Prostate gland (tissue), 2 donors: ENCODE measurements around the gene SREBF2.

Experiments
- POLR2AphosphoS5 ChIP-seq: sonication (generic); formaldehyde crosslinking; IDR thresholded peaks from one replicate; pipeline ENCODE4 v1.6.1; 2017; ENCODE audit warnings: antibody characterized with exemption
- TF ChIP-seq, protein P1 (sequence below), 4 experiments: fragments of 200-600 bp in 2 of 4; fragments of 450-650 bp in 2 of 4; sonication (generic) in 2 of 4; IDR thresholded peaks; 1 replicate in 3 of 4; 2 replicates in 1 of 4; pipeline ENCODE4 v1.5.1; 2016 to 2019; ENCODE audit warnings: antibody characterized with exemption in 4 of 4, mild to moderate bottlenecking in 2 of 4, moderate library complexity in 2 of 4

DNA sequence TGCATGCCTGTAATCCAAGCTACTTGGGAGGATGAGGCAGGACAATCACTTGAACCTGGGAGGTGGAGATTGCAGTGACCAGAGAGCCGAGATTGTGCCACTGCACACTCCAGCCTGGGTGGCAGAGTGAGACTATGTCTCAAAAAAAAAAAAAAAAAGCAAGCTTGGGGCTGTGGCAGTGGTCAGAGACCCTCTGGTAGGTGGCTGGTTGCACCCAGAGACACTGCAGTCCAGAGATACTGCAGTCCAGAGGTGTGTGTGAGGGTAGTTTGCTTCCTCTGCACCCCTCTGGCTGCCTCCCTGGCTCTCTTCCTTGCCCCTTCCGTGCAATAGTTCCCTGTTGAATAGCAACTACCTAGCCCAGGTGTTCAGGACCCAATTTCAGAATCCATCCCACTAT, 34.2 kb upstream of the SREBF2 start:
- no peak for TF ChIP-seq POLR2AphosphoS5
- TF ChIP-seq, protein P1, sequence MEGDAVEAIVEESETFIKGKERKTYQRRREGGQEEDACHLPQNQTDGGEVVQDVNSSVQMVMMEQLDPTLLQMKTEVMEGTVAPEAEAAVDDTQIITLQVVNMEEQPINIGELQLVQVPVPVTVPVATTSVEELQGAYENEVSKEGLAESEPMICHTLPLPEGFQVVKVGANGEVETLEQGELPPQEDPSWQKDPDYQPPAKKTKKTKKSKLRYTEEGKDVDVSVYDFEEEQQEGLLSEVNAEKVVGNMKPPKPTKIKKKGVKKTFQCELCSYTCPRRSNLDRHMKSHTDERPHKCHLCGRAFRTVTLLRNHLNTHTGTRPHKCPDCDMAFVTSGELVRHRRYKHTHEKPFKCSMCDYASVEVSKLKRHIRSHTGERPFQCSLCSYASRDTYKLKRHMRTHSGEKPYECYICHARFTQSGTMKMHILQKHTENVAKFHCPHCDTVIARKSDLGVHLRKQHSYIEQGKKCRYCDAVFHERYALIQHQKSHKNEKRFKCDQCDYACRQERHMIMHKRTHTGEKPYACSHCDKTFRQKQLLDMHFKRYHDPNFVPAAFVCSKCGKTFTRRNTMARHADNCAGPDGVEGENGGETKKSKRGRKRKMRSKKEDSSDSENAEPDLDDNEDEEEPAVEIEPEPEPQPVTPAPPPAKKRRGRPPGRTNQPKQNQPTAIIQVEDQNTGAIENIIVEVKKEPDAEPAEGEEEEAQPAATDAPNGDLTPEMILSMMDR (IDR thresholded peaks at IDR 0.05) = no peak
